T-helper 1 cell treated with Interleukin-12 subunit alpha and Interleukin-12 subunit beta and Interleukin-4 antibody, amounts not matched to agents 30 μg/mL and 1 μg/mL, for 36 hours (primary cell): ENCODE data around the gene COX10.
"Not testable (repeated sequence)": the region's sequence is repeated elsewhere in the genome, so short reads cannot be mapped to it uniquely, and the experiment has no call there.

Source experiments
- H3K27ac Mint-ChIP-seq: one replicate; pipeline ENCODE4 v1.8.0; 2021; ENCODE audit warnings: mild to moderate bottlenecking, mixed read lengths
- H3K27me3 Mint-ChIP-seq: one replicate; pipeline ENCODE4 v1.8.0; 2021; ENCODE audit warnings: low read depth, mixed read lengths
- H3K36me3 Mint-ChIP-seq: one replicate; pipeline ENCODE4 v1.8.0; 2021; ENCODE audit warnings: low read depth, mixed read lengths
- H3K4me1 Mint-ChIP-seq: one replicate; pipeline ENCODE4 v1.8.0; 2021; ENCODE audit warnings: low read depth, mixed read lengths
- H3K4me3 Mint-ChIP-seq: one replicate; pipeline ENCODE4 v1.8.0; 2021; ENCODE audit warnings: mild to moderate bottlenecking, moderate library complexity, mixed read lengths
- H3K9me3 Mint-ChIP-seq: one replicate; pipeline ENCODE4 v1.8.0; 2021; ENCODE audit warnings: mixed read lengths

COX10 gene

GRCh38 chr17:14235047-14235446, 165.7 kb downstream of the COX10 start:
- not testable (repeated sequence) for H3K27ac Mint-ChIP-seq, H3K27me3 Mint-ChIP-seq, H3K4me3 Mint-ChIP-seq, H3K36me3 Mint-ChIP-seq, H3K4me1 Mint-ChIP-seq, H3K9me3 Mint-ChIP-seq

- H3K4me1 Mint-ChIP-seq, H3K27me3 Mint-ChIP-seq, H3K27ac Mint-ChIP-seq, H3K9me3 Mint-ChIP-seq, H3K4me3 Mint-ChIP-seq, H3K36me3 Mint-ChIP-seq: not testable (repeated sequence)
Measured at GRCh38 chr17:14236032-14236431, 166.7 kb downstream of the COX10 start.

- H3K36me3 Mint-ChIP-seq, H3K4me1 Mint-ChIP-seq, H3K4me3 Mint-ChIP-seq, H3K9me3 Mint-ChIP-seq, H3K27ac Mint-ChIP-seq, H3K27me3 Mint-ChIP-seq: not testable (repeated sequence)
Measured at GRCh38 chr17:14236762-14237161, 167.5 kb downstream of the COX10 start, which contains the start of gene CDRT15. TSS of gene CDRT15 (minus strand) at chr17:14236862. CDS start at chr17:14236833, 29 bp downstream.

GRCh38 chr17:14239271-14239670, 170.0 kb downstream of the COX10 start:
- H3K4me3 Mint-ChIP-seq, H3K27ac Mint-ChIP-seq, H3K27me3 Mint-ChIP-seq, H3K36me3 Mint-ChIP-seq, H3K9me3 Mint-ChIP-seq, H3K4me1 Mint-ChIP-seq: not testable (repeated sequence)

GRCh38 chr17:14245002-14245401, 175.7 kb downstream of the COX10 start:
- Mint-ChIP-seq H3K36me3 (no peaks in the 10 kb centered on the region), H3K4me1 (peaks cover 2% of the 10 kb centered on the region), H3K27me3 (peaks cover 28% of the 10 kb centered on the region), H3K4me3 (no peak overlapping the region), H3K27ac (no peak overlapping the region), H3K9me3 (no peaks in the 10 kb centered on the region)

GRCh38 chr17:14245629-14246028, 176.3 kb downstream of the COX10 start:
- Mint-ChIP-seq H3K27ac (no peak overlapping the region), H3K4me1 (peaks cover 2% of the 10 kb centered on the region), H3K27me3 (peaks cover 28% of the 10 kb centered on the region), H3K4me3 (no peak overlapping the region), H3K36me3 (no peaks in the 10 kb centered on the region), H3K9me3 (no peaks in the 10 kb centered on the region)
